ENCODE results near the gene UGT3A1.

UGT3A1 gene

DNA sequence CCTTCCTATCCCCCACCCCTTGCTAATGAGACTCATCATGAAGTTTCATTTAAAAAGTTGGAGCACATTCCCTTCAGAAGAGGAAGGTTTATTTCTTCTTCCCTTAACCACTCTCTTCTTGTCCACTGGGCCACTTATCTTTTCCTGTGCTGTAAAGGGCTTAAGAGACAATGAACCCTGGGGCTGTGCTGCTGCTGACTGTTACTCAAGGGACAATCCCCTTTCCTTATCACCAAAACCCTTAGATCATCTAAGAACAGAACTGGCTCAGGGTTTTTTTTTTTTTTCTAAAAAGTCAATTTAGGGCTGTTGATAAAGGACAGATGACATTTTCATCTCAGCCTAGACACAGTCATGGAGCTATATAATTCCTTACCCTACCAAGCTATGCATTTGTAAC, 82.4 kb downstream of the UGT3A1 start:
- DNase-seq (ENCODE audit: low read depth in 2 of 2): no peak

DNA sequence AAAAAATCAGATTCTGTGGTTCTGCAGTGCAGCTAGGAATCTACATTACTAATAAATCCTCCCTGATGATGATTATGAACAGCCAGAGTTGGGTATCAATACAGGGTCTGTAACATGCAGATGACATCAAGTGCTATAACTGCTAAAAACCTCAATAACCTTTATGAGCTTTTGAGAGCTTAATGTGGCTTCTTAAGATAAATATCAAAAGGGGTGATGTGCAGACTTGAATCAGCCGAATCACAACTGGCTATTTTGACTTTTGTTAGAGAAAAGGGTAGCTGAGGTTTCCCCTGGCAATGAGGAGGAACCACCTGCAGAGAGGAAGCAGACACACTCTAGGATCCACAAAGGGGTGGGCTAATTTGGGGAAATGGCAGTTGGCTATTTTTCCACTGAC, 83.0 kb downstream of the UGT3A1 start:
- DNase-seq (ENCODE audit: low read depth in 2 of 2): no peak

DNA sequence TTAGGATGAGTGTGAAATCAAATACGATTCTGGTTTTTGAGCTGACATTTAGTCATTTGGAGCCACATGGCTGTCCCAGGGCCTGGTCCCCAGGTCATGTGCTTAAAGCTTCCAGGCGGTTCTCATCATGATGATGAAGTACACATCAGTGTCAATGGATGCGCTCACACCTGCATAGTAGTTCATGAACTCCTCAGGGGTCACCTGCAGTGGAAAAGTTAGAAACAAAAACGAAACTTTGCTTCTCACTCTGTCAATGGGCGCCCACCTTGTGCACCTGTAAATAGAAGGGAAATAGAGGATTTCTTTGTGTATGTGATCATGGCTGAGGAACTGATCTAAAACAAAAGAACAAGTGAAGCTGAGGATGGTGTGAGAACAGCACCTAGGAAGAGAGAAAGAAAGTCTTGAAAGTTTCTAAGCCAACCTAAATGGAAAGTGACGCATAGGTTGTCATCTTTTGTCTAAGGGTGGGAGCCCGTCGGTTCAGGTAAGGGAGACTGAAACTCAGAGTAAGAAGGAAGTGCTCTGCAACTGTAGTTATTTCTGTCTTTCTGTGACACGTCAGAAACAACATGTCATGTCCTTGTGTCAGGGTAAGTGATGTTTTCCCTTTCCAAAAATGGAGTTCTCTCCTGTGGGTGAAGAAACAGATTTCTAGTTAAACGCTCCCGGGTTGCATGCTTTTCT, 86.6 kb downstream of the UGT3A1 start:
- no peak for DNase-seq (ENCODE audit: low read depth in 2 of 2)

DNA sequence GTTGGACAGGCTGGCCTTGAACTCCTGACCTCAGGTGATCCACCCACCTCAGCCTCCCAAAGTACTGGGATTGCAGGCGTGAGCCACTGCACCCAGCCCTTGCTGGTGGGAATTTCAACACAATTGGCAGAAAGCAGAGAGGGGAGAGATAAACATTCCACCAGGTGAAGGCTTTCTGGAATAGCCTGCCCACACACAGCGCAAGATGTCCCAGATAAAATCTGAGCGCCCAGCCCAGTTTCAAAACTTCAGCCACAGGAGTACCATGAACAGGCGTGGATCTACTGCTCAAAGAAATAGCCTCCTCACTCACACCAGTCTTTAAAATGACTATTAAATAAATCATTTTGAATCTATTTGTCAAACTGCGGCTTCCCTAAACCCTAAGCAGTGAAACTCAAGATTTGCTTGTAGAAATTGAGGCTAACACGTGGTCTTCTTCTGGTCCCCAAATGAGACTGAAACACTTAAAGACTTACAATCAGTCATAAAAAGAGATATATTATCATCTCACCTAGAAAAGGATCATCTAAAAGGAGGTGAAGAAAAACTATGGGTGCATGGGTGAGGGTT, 87.5 kb downstream of the UGT3A1 start:
- no peak for DNase-seq (ENCODE audit: low read depth in 2 of 2)

DNA sequence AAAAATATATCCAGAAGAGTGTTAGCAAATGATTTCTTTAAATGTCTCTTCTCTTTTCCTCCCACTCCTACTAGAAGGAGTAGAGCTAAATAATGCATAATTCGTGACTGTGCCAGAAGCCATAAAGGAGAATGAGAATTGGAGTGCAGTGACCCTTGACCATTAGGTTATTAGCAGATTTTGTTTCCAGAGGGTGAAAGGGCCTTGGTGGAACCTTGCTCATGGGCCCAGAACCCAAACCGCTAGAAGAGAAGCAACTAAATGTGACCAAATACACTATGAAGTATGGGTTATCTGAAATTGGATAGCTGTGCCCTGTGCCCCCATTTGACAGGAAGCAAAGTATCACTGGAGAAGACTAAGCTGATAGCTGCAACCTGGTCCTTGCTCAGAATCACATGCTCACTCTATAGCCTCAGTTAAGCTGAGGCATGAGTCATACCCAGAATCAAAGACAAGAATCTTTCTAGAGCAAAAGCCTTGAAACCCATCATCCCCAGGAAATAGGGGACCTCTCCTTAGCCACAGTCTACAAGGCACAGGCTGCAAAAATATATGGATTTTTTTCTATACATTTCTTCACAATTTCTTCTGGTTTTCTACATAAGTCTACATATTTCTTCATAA, 89.0 kb downstream of the UGT3A1 start:
- DNase-seq (ENCODE audit: low read depth in 2 of 2): no peak

Data from activated CD4-positive, alpha-beta T cell treated with anti-CD3 and anti-CD28 coated beads for 24 hours (primary cell).